AG10803 (cell line): Measurements from ENCODE around the gene INPPL1.

ENCODE experiments used
- DNase-seq: peaks from one replicate; pipeline ENCODE4 v3.0.0; 2010; ENCODE audit warnings: low read depth
- H3K4me3 ChIP-seq: 2 replicates; pipeline ENCODE4 v1.5.1; 2011; ENCODE audit warnings: mild to moderate bottlenecking, low read length, control low read depth
- CTCF ChIP-seq: conservative IDR thresholded peaks from 2 replicates; pipeline ENCODE4 v1.5.1; 2011; ENCODE audit warnings: mild to moderate bottlenecking, low read length, control low read depth, inconsistent platforms

Gene INPPL1

DNA sequence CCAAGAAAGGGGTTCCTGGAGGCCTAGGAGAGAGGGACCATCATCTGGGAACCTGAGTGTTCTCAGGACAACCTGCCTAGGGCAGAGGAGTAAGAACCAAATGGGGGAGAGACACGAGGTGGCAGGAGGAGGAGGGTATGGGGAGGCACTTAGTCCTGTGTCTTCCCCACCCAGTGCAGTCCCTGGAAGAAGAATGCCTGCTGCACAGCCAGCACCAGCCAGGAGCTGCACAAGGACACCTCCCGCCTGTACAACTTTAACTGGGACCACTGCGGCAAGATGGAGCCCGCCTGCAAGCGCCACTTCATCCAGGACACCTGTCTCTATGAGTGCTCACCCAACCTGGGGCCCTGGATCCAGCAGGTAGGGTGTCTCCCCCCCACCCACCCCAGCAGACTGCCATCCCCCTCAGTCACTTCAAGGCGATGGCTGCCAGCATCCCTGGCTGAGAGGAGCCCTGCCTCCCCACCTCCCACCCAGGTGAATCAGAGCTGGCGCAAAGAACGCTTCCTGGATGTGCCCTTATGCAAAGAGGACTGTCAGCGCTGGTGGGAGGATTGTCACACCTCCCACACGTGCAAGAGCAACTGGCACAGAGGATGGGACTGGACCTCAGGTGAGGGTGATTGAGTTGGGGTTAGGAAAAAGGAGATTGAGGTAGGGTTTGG lies 3.7 kb upstream of the INPPL1 start:
- DNase-seq, result no peak
- no peak for TF ChIP-seq CTCF
- no peak overlapping the region for H3K4me3 ChIP-seq

DNA sequence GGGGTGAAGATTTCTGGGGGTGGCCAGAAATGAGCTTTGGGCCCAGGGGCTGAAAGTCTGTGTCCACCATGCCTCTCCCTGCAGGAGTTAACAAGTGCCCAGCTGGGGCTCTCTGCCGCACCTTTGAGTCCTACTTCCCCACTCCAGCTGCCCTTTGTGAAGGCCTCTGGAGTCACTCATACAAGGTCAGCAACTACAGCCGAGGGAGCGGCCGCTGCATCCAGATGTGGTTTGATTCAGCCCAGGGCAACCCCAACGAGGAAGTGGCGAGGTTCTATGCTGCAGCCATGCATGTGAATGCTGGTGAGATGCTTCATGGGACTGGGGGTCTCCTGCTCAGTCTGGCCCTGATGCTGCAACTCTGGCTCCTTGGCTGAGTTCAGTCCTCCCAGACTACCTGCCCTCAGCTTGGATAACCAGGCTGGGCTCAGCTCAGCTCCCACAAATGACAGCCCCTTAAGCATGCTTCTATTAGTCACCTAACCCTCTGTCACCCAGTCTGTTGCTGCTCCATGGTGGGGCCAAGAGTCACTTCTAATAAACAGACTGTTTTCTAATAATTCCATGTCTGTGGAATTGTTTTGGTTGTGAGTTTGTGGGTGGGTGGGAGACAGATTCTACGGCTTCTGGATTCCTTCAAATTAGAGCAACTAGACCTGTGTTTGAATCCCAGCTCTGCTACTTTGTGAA lies 3.0 kb upstream of the INPPL1 start:
- no peak overlapping the region for H3K4me3 ChIP-seq
- DNase-seq, result no peak
- TF ChIP-seq CTCF, result no peak

- no peak for DNase-seq
- no peak for TF ChIP-seq CTCF
- peak overlapping the region; percentile 95 for H3K4me3 ChIP-seq
Observed at GRCh38 chr11:72222106-72222891, 2.3 kb upstream of the INPPL1 start.

DNA sequence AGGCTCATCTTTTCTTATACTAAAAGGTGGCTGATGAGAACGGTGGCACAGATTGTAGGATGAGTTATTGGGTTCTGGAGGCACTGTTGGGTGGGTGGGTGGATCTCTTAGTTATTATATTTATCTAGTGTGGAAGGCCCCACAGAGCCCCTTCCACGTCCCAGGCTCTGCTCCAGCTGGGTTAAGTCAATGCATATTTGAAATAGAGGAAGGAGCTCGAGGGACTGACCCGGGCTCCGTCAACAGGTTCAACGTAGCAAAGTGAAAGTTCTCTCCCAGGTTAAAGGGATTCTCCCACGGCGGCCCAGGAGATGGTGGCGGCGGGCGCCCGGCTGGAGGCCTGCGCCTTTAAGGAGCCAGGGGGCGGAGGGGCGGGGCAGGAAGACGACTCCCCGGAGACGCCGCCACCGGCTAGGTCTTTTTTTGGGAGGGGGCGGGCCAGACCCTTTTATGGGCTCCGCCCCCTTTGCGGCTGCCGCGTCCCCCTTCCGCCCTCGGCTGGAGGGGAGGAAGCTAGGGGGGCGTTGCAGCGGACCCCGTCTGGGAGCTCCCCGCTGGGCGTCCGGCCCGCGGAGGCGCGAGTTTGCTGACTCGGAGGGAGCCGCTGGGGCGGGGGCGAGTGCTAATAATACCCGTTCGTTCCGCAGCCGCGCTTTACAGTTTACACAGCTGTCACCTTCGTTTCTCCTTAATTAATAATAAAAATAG lies 1.5 kb upstream of the INPPL1 start:
- peak; percentile 28; the same call in 1 of the 2 replicates for TF ChIP-seq CTCF
- peak; percentile 87 for DNase-seq
- peak overlapping the region; percentile 95 for H3K4me3 ChIP-seq

GRCh38 chr11:72223615-72224563 lies 678 bp upstream of the INPPL1 start:
- DNase-seq, result peak; percentile 70

More at GRCh38 chr11:72223615-72224563, 678 bp upstream of the INPPL1 start:
- H3K4me3 ChIP-seq, result peak overlapping the region; percentile 95
- TF ChIP-seq CTCF, result no peak
